GM13976 (cell line): ENCODE measurements around the gene PLEKHA7.
"Not testable (repeated sequence)": the region's sequence is repeated elsewhere in the genome, so short reads cannot be mapped to it uniquely, and the experiment has no call there.

Source experiments
- DNase-seq: peaks from one replicate; pipeline ENCODE4 v3.0.0; 2012; ENCODE audit warnings: low spot score
- in situ Hi-C: fragments of 300-500 bp; cut with MboI; formaldehyde crosslinking; loops from one replicate; pipeline ENCODE4 v1.12.0; 2022; ENCODE audit warnings: low sequenced_read_pairs, mixed read lengths, inconsistent platforms; ENCODE audit not compliant: unreplicated experiment
- TF ChIP-seq, protein P1 (sequence below): IDR thresholded peaks from 2 replicates; pipeline ENCODE4 v1.5.1; 2012; ENCODE audit warnings: borderline replicate concordance, mild to moderate bottlenecking; ENCODE audit not compliant: insufficient read depth; ENCODE audit errors: extremely low read depth, missing control alignments, control extremely low read depth

Gene PLEKHA7

DNA sequence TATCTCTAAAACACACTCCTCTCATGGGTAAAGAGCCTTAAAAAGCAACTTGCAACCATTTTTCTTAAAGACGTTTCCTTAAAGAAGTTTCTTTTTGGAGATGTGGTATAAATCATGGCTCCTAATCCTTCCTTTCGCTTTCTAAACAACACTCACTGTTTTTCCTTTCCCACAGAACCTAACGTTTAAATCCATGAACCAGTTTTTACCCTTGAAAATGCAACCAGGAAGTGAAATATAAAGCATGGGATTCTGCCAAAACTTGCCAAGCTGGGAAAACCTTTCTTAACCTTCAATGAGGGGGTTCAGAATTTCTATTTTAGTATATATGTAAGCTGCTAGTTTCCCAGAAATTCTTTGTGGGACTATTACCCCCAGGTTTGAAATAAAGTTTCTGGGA is 8.6 kb downstream of the PLEKHA7 start:
- in situ Hi-C loops = no loop called here
- TF ChIP-seq, protein P1, sequence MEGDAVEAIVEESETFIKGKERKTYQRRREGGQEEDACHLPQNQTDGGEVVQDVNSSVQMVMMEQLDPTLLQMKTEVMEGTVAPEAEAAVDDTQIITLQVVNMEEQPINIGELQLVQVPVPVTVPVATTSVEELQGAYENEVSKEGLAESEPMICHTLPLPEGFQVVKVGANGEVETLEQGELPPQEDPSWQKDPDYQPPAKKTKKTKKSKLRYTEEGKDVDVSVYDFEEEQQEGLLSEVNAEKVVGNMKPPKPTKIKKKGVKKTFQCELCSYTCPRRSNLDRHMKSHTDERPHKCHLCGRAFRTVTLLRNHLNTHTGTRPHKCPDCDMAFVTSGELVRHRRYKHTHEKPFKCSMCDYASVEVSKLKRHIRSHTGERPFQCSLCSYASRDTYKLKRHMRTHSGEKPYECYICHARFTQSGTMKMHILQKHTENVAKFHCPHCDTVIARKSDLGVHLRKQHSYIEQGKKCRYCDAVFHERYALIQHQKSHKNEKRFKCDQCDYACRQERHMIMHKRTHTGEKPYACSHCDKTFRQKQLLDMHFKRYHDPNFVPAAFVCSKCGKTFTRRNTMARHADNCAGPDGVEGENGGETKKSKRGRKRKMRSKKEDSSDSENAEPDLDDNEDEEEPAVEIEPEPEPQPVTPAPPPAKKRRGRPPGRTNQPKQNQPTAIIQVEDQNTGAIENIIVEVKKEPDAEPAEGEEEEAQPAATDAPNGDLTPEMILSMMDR = no peak
- DNase-seq = no peak

DNA sequence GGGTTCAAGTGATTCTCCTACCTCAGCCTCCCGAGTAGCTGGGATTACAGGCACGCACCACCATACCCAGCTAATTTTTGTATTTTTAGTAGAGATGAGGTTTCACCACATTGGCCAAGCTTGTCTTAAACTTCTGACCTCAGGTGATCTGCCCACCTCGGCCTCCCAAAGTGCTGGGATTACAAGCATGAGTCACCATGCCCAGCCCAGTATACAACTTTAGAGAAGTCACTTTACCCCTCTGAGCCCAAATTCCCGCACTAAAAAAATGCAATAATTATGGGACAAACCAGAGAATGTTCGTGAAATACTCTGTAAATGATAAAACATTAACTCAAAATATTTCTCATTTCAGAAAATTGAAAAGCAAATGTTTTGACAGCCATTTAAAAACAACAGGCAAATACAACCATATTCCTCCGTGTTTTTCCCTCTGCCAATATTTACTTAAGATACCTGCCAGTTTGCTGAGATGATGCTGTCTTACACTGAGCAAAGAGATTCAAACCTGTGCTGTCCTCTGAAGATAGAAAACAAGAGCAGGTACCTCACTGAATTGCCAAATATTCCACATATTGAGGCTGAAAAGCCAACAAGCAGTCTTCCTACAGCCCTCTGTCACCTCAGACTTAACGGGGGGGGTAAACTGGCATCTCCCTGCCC is 9.6 kb downstream of the PLEKHA7 start:
- in situ Hi-C loops = no loop called here
- TF ChIP-seq, protein P1 = no peak
- DNase-seq = no peak

- TF ChIP-seq, protein P1 = no peak
- in situ Hi-C loops = no loop called here
- no peak for DNase-seq
Observed at GRCh38 chr11:17003426-17003825, 10.8 kb downstream of the PLEKHA7 start.

DNA sequence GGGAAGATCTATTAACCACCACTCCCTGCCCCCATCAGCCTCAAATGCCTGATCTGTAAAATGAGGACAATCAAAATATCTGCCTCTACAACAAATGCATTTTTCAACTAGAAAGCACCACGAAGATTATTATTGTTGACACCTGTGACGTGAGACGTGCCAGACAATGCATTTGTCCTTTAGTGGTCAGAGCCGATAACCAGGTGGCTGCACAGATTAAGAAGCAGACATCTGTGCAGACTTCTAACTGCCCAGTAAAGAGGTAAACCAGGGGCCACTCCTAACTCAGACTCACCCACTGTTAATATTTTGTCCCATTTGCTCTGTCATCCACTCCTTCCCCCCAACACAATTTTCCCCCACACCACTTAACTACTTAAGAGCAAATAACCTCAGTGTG is 11.7 kb downstream of the PLEKHA7 start:
- no peak for DNase-seq
- in situ Hi-C loops = no loop called here
- TF ChIP-seq, protein P1 = no peak

DNA sequence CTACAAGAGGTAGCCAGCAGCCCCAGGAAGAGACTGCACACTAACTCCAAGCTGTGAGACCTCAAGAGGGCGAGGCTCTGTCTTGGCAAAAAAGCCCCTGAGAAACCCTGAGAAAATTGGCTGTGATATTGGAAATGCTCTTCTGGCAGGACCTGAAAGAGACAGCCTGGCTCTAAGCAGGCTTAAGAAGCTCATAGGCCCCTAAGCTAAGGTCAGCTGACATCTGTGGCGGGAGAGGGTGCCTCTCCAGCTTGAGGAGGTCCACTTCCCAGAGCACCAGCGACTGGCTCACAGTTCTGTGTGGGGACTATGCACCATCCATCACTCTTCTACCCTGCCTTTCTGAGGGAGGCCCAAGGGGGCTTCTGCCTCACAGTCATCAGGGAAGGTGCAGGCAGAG is 12.4 kb downstream of the PLEKHA7 start:
- DNase-seq = no peak
- TF ChIP-seq, protein P1 = no peak
- in situ Hi-C loops = no loop called here

DNA sequence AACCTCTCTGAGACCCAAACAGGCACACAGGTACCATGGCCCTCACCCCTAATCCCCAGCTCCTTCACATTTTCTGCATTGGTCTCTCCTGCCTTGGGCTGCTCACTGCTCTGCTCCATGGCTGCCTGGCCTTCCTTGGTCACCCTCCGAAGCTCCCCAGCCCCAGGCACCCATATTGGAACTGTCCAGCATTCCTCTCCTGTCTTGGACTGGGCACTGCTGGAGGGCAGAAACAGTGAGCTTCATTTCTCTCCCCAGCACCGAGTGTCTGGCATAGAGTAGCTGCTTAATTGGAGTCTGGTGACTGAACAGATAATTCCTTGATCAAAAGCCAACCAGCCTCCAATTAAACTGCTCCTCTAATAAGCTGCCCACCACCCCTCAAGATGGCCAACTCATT is 13.2 kb downstream of the PLEKHA7 start:
- in situ Hi-C loops = no loop called here
- no peak for DNase-seq
- TF ChIP-seq, protein P1 = no peak

GRCh38 chr11:17000253-17000652 is 14.0 kb downstream of the PLEKHA7 start:
- DNase-seq, in situ Hi-C loops: not testable (repeated sequence)
